HCT116 (cell line): ENCODE data around the gene BMP7. TPM values are rescaled to one million over a fixed set of nuclear protein-coding genes. Genes with fewer than 3 reads are reported as not detected.

Experiments
- ATAC-seq: fragments of 200-7000 bp; cut with Tn5 transposase; 2 replicates; pipeline ENCODE4 v1.9.1; 2020; ENCODE audit warnings: mild to moderate bottlenecking, moderate library complexity
- BruUV-seq: library from RNA; stranded (reverse); fragments of 400-500 nt; replicated peaks from 2 replicates; lab custom pipeline; 2021; lab: Mats Ljungman, UMichigan
- CTCF ChIA-PET: fragments of 300-600 bp; sonication (Branson Sonifier 250); formaldehyde crosslinking; loops from one replicate; lab custom pipeline; 2021; ENCODE audit warnings: antibody characterized with exemption; lab: Charles Lee
- POLR2A ChIA-PET: fragments of 300-600, 350-600 bp; sonication (Branson Sonifier 250); formaldehyde crosslinking; loops from one replicate; lab custom pipeline; 2021; ENCODE audit warnings: antibody characterized with exemption; lab: Charles Lee
- RAD21 ChIA-PET, 2 experiments: fragments of 300-600 bp; sonication (Branson Sonifier 250); formaldehyde crosslinking; loops; one replicate each; lab custom pipeline; 2023; ENCODE audit warnings: low total read pairs in 2 of 2; ENCODE audit not compliant: uncharacterized antibody in 2 of 2, unreplicated experiment in 2 of 2, low non-redundant PET in 1 of 2; lab: Charles Lee
- DNase-seq: peaks from one replicate; pipeline ENCODE4 v3.0.0-alpha.2; 2010; ENCODE audit warnings: low read depth, low spot score
- H2AFZ ChIP-seq: fragments of 200-600 bp; shearing (Covaris generic), sonication (generic); 2 replicates; pipeline ENCODE4 v1.6.1; 2017; ENCODE audit warnings: low read depth, mixed run types, mixed read lengths, antibody characterized with exemption, low read length; ENCODE audit not compliant: poor library complexity, severe bottlenecking
- H3K27ac ChIP-seq: 2 replicates; pipeline ENCODE4 v1.5.1; 2012; ENCODE audit warnings: low read depth, low read length
- H3K27me3 ChIP-seq: fragments of 200-600 bp; sonication (generic); 2 replicates; pipeline ENCODE4 v1.6.1; 2016; ENCODE audit warnings: mixed run types, low read length, mixed read lengths; ENCODE audit not compliant: insufficient read depth
- H3K36me3 ChIP-seq, 2 experiments: fragments of 200-500 bp in 1 of 2; fragments of 200-600 bp in 1 of 2; sonication (Bioruptor generic) in 1 of 2; sonication (generic) in 1 of 2; 2 replicates each; pipeline versions ENCODE4 v1.5.1 to v1.6.1; 2014 to 2016; ENCODE audit warnings: low read length in 2 of 2, inconsistent platforms in 1 of 2, mixed read lengths in 1 of 2, mixed run types in 1 of 2; ENCODE audit not compliant: insufficient read depth in 2 of 2, control insufficient read depth in 1 of 2
- H3K4me1 ChIP-seq, 2 experiments: fragments of 200-600 bp in 1 of 2; sonication (generic) in 1 of 2; 2 replicates each; pipeline versions ENCODE4 v1.5.1 to v1.6.1; 2012 to 2017; ENCODE audit warnings: low read length in 2 of 2, inconsistent platforms in 1 of 2, mild to moderate bottlenecking in 1 of 2, mixed read lengths in 1 of 2, mixed run types in 1 of 2, moderate library complexity in 1 of 2; ENCODE audit not compliant: insufficient read depth in 2 of 2, control insufficient read depth in 1 of 2
- H3K4me2 ChIP-seq: fragments of 200-600 bp; sonication (generic); 2 replicates; pipeline ENCODE4 v1.6.1; 2017; ENCODE audit warnings: mixed run types, low read length, mixed read lengths
- H3K4me3 ChIP-seq, 2 experiments: fragments of 200-600 bp in 1 of 2; sonication (generic) in 1 of 2; replicated peaks in 1 of 2; 2 replicates each; pipeline ENCODE4 v1.5.1; 2011 to 2016; ENCODE audit warnings: low read length in 2 of 2, control low read depth in 1 of 2, low read depth in 1 of 2, mild to moderate bottlenecking in 1 of 2, mixed read lengths in 1 of 2, mixed run types in 1 of 2
- H3K79me2 ChIP-seq: fragments of 200-600 bp; sonication (generic); 2 replicates; pipeline ENCODE4 v1.6.1; 2017; ENCODE audit warnings: mild to moderate bottlenecking, mixed run types, low read length, moderate library complexity, mixed read lengths; ENCODE audit not compliant: insufficient read depth
- H3K9ac ChIP-seq: fragments of 200-600 bp; sonication (generic); 2 replicates; pipeline ENCODE4 v1.6.1; 2016; ENCODE audit warnings: low read length, mixed read lengths
- H3K9me2 ChIP-seq: fragments of 200-600 bp; sonication (generic), shearing (Covaris generic); 2 replicates; pipeline ENCODE4 v1.6.1; 2017; ENCODE audit warnings: mixed run types, mild to moderate bottlenecking, moderate library complexity; ENCODE audit not compliant: insufficient read depth
- H3K9me3 ChIP-seq, 2 experiments: fragments of 200-500 bp in 1 of 2; fragments of 200-600 bp in 1 of 2; sonication (Bioruptor generic) in 1 of 2; sonication (generic) in 1 of 2; 2 replicates each; pipeline ENCODE4 v1.6.1; 2014 to 2017; ENCODE audit warnings: low read length in 2 of 2, mixed read lengths in 2 of 2, inconsistent platforms in 1 of 2, low read depth in 1 of 2, mild to moderate bottlenecking in 1 of 2, mixed run types in 1 of 2, moderate library complexity in 1 of 2; ENCODE audit not compliant: control insufficient read depth in 1 of 2, insufficient read depth in 1 of 2
- H4K20me1 ChIP-seq: fragments of 200-600 bp; sonication (generic), shearing (Covaris generic); 2 replicates; pipeline ENCODE4 v1.6.1; 2017; ENCODE audit warnings: mixed run types, mild to moderate bottlenecking, moderate library complexity; ENCODE audit not compliant: insufficient read depth
- CBX3 ChIP-seq: IDR thresholded peaks from 2 replicates; pipeline ENCODE4 v1.6.1; 2012; ENCODE audit warnings: low read depth
- EGR1 ChIP-seq: IDR thresholded peaks from 2 replicates; pipeline ENCODE4 v1.6.1; 2012; ENCODE audit warnings: low read depth
- EZH2phosphoT487 ChIP-seq: fragments of 200-600 bp; IDR thresholded peaks from 2 replicates; pipeline ENCODE4 v1.6.1; 2018; ENCODE audit warnings: antibody characterized with exemption, borderline replicate concordance
- FOSL1 ChIP-seq: IDR thresholded peaks from 2 replicates; pipeline ENCODE4 v1.6.1; 2012; ENCODE audit warnings: low read depth
- JUND ChIP-seq: IDR thresholded peaks from 2 replicates; pipeline ENCODE4 v1.6.1; 2012
- MAX ChIP-seq: IDR thresholded peaks from 2 replicates; pipeline ENCODE4 v1.6.1; 2012
- POLR2A ChIP-seq: IDR thresholded peaks from 2 replicates; pipeline ENCODE4 v1.7.0; 2011; ENCODE audit warnings: borderline replicate concordance; ENCODE audit not compliant: insufficient read depth, insufficient read length; ENCODE audit errors: extremely low read depth
- POLR2AphosphoS5 ChIP-seq: IDR thresholded peaks from 2 replicates; pipeline ENCODE4 v1.6.1; 2011; ENCODE audit warnings: mild to moderate bottlenecking, low read depth, low read length, moderate library complexity
- RAD21 ChIP-seq: IDR thresholded peaks from 2 replicates; pipeline ENCODE4 v1.6.1; 2012; ENCODE audit warnings: low read depth, mild to moderate bottlenecking
- REST ChIP-seq: IDR thresholded peaks from 2 replicates; pipeline ENCODE4 v1.6.1; 2012; ENCODE audit warnings: low read depth
- SIN3A ChIP-seq: IDR thresholded peaks from 2 replicates; pipeline ENCODE4 v1.6.1; 2012; ENCODE audit warnings: low read depth
- SP1 ChIP-seq: IDR thresholded peaks from 2 replicates; pipeline ENCODE4 v1.6.1; 2012; ENCODE audit warnings: low read depth
- SRF ChIP-seq: IDR thresholded peaks from 2 replicates; pipeline ENCODE4 v1.6.1; 2012; ENCODE audit warnings: low read depth
- TCF7L2 ChIP-seq: IDR thresholded peaks from 2 replicates; pipeline ENCODE4 v1.7.0; 2011; ENCODE audit warnings: borderline replicate concordance, inconsistent platforms; ENCODE audit not compliant: insufficient read depth, insufficient read length; ENCODE audit errors: extremely low read depth
- ZFX ChIP-seq: fragments of 450-650 bp; IDR thresholded peaks from 2 replicates; pipeline ENCODE4 v1.6.1; 2017
- ZNF274 ChIP-seq: fragments of 200-500 bp; sonication (Bioruptor generic); IDR thresholded peaks from 2 replicates; pipeline ENCODE4 v1.6.1; 2014; ENCODE audit warnings: mild to moderate bottlenecking, low read depth, low read length, inconsistent platforms
- intact Hi-C: fragments of 100-400 bp; cut with micrococcal nuclease; formaldehyde crosslinking; loops from 2 replicates; pipeline ENCODE4 v1.10.0; 2022
- total RNA-seq: library from RNA; stranded (reverse); gene quantifications from one replicate; pipeline ENCODE4 v1.2.1, GENCODE V29; 2021; ENCODE audit not compliant: unreplicated experiment
- TF ChIP-seq, protein P1 (sequence below): IDR thresholded peaks from 2 replicates; pipeline ENCODE4 v1.6.1; 2011; ENCODE audit warnings: mild to moderate bottlenecking, low read length, moderate library complexity; ENCODE audit not compliant: insufficient replicate concordance; ENCODE audit errors: extremely low read depth
- TF ChIP-seq, protein P2 (sequence below), 3 experiments: fragments of 200-600 bp in 1 of 3; sonication (generic) in 1 of 3; IDR thresholded peaks in 2 of 3; conservative IDR thresholded peaks in 1 of 3; 2 replicates each; pipeline ENCODE4 v1.5.1; 2012 to 2017; ENCODE audit warnings: low read depth in 2 of 3, low read length in 2 of 3, antibody characterized with exemption in 1 of 3, borderline replicate concordance in 1 of 3, control low read depth in 1 of 3, mild to moderate bottlenecking in 1 of 3, mixed read lengths in 1 of 3, mixed run types in 1 of 3, moderate library complexity in 1 of 3; ENCODE audit not compliant: insufficient read depth in 1 of 3

BMP7 gene
- total RNA-seq, 1 experiment from 2014 or later, result 7.0 TPM

DNA sequence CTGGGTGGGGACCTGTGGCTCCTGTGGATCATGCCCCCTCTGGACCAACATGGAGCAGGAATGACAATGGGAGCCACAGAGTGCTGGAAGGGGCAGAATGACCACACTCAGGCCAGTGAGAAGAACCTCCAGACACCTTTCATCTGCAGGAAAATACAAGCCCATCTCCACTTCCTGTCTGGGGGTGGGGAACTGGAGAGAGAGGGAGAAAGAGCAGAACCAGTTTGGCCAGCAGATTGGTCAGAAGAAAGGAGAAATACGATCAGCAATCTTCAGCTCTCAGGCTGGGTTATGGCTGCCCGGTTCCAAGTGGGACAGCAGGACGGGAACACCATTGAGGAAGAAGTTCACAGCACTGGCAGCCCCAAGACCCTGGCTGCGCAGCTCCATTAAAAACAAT lies 37.0 kb downstream of the BMP7 start:
- no peak for ATAC-seq
- Histone ChIP-seq H3K36me3 (no peaks in the 10 kb centered on the region), H3K27me3 (peaks cover 4% of the 10 kb centered on the region; the same call in 1 of the 2 replicates), H3K27ac (no peak overlapping the region; the same call in 1 of the 2 replicates), H3K79me2 (no peaks in the 10 kb centered on the region), H3K9me3 (no peaks in the 10 kb centered on the region), H3K9ac (no peak overlapping the region), H3K9me2 (no peaks in the 10 kb centered on the region), H3K4me2 (no peak overlapping the region), H2AFZ (no peak overlapping the region), H3K4me1 (peaks cover 6 to 7% of the 10 kb centered on the region in 2 experiments; a peak in 3 of 4 replicates), H4K20me1 (no peaks in the 10 kb centered on the region), H3K4me3 (no peak overlapping the region)
- no TSS peak for BruUV-seq
- ChIA-PET CTCF (no interaction called here), POLR2A (no interaction called here), RAD21 (no interaction called here)
- no peak for DNase-seq
- intact Hi-C loops, result no loop called here
- no peak for TF ChIP-seq JUND
- TF ChIP-seq TCF7L2, result no peak
- no peak for TF ChIP-seq FOSL1
- no peak for TF ChIP-seq MAX
- TF ChIP-seq EZH2phosphoT487, result no peak
- TF ChIP-seq POLR2A, result no peak
- no peak for TF ChIP-seq SIN3A
- no peak for TF ChIP-seq ZFX
- no peak for TF ChIP-seq POLR2AphosphoS5
- TF ChIP-seq EGR1, result no peak
- no peak for TF ChIP-seq SRF
- TF ChIP-seq, protein P1, sequence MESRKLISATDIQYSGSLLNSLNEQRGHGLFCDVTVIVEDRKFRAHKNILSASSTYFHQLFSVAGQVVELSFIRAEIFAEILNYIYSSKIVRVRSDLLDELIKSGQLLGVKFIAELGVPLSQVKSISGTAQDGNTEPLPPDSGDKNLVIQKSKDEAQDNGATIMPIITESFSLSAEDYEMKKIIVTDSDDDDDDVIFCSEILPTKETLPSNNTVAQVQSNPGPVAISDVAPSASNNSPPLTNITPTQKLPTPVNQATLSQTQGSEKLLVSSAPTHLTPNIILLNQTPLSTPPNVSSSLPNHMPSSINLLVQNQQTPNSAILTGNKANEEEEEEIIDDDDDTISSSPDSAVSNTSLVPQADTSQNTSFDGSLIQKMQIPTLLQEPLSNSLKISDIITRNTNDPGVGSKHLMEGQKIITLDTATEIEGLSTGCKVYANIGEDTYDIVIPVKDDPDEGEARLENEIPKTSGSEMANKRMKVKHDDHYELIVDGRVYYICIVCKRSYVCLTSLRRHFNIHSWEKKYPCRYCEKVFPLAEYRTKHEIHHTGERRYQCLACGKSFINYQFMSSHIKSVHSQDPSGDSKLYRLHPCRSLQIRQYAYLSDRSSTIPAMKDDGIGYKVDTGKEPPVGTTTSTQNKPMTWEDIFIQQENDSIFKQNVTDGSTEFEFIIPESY, result no peak
- no peak for TF ChIP-seq ZNF274
- no peak for TF ChIP-seq CBX3
- TF ChIP-seq, protein P2, sequence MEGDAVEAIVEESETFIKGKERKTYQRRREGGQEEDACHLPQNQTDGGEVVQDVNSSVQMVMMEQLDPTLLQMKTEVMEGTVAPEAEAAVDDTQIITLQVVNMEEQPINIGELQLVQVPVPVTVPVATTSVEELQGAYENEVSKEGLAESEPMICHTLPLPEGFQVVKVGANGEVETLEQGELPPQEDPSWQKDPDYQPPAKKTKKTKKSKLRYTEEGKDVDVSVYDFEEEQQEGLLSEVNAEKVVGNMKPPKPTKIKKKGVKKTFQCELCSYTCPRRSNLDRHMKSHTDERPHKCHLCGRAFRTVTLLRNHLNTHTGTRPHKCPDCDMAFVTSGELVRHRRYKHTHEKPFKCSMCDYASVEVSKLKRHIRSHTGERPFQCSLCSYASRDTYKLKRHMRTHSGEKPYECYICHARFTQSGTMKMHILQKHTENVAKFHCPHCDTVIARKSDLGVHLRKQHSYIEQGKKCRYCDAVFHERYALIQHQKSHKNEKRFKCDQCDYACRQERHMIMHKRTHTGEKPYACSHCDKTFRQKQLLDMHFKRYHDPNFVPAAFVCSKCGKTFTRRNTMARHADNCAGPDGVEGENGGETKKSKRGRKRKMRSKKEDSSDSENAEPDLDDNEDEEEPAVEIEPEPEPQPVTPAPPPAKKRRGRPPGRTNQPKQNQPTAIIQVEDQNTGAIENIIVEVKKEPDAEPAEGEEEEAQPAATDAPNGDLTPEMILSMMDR (IDR thresholded peaks at IDR 0.05 in 2 of 3, conservative IDR thresholded peaks at IDR 0.05 in 1 of 3; ENCODE audit: borderline replicate concordance in 1 of 3, insufficient read depth in 1 of 3, low read depth in 2 of 3, low read length in 2 of 3), result no peak
- no peak for TF ChIP-seq SP1
- no peak for TF ChIP-seq REST
- TF ChIP-seq RAD21, result no peak
